Activated CD4-positive, CD25-positive, alpha-beta regulatory T cell treated with anti-CD3 and anti-CD28 coated beads, Interleukin-2, amount 50 U/mL, for 24 hours (primary cell): Measurements from ENCODE around the gene PTPRN2.
"Not testable (repeated sequence)": the region's sequence is repeated elsewhere in the genome, so short reads cannot be mapped to it uniquely, and the experiment has no call there.

ENCODE experiments used
- ATAC-seq, 2 donors: fragments of 150-1000 bp; cut with Tn5 transposase; one replicate each; pipeline ENCODE4 v1.10.0; 2021; ENCODE audit warnings: mild to moderate bottlenecking in 1 of 2, moderate library complexity in 1 of 2

Gene PTPRN2

DNA sequence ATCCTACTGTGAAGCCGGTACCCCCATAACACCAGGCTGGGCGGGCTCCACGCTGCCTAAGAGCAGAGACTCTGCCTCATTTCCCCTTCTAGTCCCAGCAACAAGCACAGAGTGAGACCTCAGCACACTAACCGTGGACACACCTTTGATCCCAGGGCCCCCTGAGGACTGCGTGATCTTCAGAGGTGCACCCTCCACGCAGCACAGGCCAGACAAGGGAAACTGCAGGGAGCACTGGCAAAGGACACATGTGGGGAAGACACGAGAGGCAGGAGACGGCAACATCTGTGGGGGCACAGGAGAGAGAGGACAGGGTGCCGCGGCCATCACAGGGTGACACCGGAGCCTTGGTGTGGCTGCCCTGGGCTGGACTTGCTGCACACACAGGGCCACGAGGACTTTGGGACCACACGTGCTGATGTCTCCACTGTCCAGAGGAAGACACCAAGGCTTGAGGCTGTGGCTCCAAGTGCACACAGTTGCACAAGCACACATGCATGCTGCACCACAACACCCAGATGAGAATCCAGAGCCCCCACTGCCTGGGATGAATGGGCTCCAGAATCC, 128.8 kb downstream of the PTPRN2 start:
- no peak for ATAC-seq

DNA sequence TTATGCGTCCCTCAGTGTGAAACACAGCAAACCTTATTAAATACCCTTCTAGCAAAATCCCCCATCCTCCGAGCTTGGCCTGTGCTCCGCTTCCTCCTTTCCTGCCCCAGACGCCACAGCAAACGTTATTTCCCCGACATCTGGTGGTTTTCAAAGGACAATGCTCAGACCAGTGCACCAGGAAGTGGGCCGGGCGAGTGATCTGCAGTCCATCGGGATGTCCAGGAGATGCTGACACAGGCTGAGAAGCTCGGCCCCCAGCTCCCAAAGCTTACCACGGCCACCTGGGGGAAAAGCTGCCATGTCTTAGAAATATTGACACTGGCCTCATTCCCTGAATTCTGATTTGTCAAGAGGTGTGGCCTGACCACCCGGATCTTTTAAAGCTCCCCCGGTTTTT, 129.5 kb downstream of the PTPRN2 start:
- no peak for ATAC-seq

DNA sequence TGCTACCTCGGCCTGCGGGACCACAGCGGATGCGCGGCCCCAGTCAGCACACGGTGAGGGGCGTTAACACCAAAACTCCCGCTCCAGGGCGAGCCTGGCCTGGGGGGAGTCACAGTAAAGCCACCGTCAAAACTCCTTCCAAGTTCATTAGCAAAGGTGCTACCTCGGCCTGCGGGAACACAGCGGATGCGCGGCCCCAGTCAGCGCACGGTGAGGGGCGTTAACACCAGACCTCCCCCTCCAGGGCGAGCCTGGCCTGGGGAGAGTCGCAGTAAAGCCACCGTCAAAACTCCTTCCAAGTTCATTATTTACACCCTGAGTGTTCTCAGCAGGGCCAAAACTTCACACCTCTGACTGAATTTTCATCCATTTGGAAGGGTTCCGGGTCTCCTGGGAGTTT, 130.0 kb downstream of the PTPRN2 start:
- not testable (repeated sequence) for ATAC-seq

- no peak for ATAC-seq
These were observed 133.0 kb downstream of the PTPRN2 start for GRCh38 chr7:158454631-158455030.

GRCh38 chr7:158453663-158454062, 134.0 kb downstream of the PTPRN2 start:
- ATAC-seq, result no peak

- no peak for ATAC-seq
These were observed 135.3 kb downstream of the PTPRN2 start for GRCh38 chr7:158452331-158452730.

GRCh38 chr7:158450476-158451124, 137.0 kb downstream of the PTPRN2 start:
- ATAC-seq, result no peak

DNA sequence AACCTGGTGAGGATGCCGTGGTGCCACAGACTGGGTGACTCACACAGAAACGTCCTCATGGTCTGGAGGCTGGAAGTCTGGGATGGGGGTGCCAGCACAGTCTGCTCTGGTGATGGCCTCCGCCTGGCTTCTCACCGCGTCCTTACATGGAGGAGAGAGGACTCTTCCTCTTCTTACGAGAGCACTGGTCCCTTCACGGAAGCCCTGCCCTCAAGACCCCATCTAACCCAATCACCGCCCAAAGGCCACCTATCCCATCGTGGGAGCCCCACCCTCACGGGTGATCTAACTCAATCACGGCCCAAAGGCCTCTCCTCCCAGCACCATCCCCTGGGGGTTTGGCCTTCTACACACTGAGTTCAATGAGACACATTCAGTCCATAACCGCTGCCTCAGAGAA, 137.7 kb downstream of the PTPRN2 start:
- no peak for ATAC-seq

DNA sequence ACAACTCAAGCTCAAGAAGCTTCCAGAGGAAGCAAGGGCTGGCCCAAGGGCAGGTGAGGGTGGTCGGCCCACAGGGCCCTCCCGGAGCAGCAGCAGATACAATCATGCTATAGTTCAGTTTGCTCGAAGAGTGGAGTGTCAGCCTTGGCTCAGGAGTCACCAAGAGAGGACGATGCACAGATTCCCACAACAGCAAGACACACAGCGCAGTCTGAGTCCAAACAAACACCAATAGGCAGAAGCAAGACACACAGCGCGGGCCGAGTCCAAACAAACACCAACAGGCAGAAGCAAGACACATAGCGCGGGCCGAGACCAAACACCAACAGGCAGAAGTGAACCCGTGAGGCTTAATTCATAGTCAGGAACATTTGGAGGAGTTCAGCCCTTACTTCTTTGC, 138.4 kb downstream of the PTPRN2 start:
- no peak for ATAC-seq

GRCh38 chr7:158448430-158449100, 139.1 kb downstream of the PTPRN2 start:
- no peak for ATAC-seq

DNA sequence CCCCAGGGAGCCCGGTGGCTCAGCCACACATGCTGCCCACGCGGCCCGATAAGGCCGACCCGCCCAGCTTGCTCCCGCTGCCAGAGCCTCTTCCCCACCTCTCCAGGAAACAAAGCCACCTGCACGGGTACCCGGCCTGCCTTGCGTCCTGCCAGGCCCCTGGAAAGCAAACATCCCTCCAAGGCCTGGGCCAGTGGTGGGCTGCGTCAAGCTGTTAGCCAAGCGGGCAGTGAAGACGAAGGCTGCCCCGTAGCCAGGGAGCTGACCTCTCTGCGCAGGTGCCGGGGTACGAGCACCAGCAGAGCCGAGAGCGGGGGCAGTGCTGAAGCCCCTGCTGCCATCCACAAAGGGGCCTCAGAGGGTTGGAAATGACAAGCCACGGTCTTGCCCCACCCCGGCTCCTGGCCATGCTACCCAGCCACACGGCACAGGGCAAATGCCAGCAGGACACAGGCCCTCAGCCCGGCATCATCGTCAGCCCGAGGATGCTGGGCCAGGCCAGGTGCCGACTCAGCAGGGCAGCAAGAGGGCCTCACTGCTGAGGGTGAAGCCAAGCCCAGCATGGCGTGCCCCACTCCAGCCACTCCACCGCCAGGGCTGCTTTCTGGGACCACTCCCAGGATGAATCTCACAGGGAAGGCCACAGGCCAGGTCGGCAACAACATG, 140.0 kb downstream of the PTPRN2 start:
- no peak for ATAC-seq

GRCh38 chr7:158447151-158447505, 140.5 kb downstream of the PTPRN2 start:
- ATAC-seq, result no peak

DNA sequence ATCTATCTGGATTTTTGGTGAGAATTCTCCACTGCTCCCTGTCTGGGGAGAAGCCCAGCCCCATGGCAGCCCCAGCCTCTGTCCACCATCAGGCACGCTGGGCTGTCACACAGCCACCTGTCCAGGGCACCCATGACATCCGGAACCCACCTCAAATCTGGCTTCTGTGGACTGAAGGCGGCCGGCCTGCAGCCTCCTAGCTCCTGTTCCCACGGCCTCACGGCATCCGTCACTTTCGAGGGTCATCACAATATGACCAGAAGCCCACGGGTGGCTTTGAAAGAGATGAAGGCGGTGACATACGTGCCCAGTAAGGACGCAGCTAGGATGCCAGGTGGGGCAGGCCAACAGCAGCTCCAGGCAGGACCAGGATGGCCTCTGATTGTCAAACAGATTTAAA, 140.9 kb downstream of the PTPRN2 start:
- ATAC-seq, result no peak

DNA sequence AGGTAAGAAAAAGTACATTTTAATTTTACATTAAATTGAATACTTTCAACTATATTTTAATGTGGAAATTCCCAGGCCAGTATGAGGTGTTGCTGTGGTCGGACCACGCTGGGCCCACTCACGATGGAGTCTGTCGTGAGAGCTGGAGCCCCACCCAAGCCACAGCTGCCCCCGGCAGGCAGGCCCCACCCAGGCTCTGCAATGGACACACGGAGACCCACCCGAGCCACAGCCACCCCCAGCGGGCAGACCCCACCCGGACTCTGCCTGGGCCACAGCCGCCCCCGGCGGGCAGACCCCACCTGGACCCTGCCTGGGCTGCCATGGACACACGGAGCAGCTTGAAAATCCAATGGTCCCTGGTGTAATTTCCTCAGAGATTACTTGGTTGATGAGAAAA, 141.3 kb downstream of the PTPRN2 start:
- ATAC-seq, result no peak

- no peak for ATAC-seq
These were observed 142.0 kb downstream of the PTPRN2 start for GRCh38 chr7:158445421-158446175.

- ATAC-seq, result no peak
These were observed 142.9 kb downstream of the PTPRN2 start for GRCh38 chr7:158444501-158445420.

DNA sequence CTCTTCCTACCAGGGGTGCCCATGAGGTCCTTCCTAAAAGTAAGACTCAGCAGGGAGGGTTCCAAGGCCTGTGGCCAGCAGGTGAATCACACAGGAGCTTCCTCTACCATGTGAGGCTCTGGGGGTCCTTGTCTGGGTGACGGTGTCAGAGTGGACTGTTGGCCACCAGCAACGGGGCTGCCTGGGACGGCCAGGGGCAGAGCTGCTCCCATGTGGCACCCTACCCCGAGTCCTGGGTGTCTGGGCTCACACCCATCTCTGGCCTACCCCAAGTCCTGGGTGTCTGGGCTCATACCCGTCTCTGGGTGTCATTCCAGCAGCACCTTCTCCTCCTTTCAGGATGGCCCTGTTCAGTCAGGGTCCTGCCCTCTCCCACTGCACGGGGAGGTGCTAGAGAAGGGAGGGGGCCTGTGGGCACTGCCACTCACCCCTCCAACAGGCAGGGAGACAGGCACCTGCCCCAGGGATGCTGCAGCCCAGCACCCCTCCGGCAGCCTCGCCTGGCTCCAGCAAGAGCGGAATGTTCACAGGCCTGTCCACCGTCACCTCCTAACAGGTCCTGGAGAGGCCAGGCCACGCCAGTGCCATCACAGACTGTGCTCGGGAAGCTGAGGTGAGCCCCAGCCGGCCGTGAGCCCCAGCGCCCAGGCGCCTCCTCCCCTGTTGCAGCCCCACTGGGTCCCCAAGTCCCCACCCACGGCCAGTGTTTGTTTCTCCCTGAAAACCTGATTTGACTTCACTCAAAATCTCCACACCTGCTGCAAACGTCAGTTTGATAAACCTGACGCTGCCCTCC, 143.7 kb downstream of the PTPRN2 start:
- no peak for ATAC-seq

DNA sequence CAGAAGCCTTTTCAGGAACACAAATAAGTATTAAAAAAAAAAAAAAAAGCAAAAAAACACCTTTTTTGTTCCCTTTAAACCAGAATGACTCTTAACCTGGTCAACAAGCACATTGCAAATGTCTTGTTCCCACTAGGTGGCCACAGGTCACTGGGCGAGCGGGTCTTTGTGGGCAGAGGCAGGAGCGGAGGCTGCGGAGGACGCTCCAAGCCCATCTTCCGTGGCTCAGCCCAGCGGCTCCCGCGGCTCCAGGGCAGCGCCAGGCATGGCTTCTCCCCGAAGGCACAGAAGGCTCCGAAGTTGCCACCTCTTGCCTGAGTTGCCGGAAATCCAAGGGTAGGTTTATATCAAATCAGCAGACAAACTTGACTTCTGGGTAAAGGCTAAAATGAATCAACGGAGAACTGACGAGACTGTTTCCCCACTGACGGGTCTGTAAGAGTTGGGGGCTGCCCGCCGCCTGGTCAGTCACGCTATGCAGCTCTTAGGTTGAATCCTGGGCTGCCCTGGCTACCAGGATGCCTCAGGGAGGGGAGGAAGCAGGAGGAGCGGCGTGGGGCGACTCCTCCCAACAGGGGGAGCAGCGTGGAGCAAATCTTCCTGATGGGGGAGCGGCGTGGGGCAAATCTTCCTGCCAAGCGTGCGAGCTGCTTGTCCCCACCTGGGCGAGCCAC, 144.5 kb downstream of the PTPRN2 start:
- no peak for ATAC-seq

DNA sequence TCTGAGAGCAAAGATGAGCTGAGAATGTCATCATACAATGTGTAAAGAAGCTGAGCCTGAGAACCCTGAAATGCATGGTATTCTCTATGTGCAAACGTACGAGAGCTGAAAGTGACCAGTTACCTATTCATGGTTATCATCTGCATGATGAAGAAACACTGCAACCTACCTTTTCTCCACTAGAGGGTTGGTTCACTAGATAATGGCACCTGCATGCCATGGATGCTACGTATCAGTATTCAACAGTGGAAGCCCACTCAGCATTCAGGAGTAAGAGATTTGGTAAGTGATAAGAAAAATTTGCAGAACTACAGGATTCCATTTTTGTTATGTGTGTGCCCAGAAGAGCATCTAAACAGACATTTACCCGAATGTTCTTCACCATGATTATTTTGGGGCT, 145.4 kb downstream of the PTPRN2 start:
- ATAC-seq, result no peak

DNA sequence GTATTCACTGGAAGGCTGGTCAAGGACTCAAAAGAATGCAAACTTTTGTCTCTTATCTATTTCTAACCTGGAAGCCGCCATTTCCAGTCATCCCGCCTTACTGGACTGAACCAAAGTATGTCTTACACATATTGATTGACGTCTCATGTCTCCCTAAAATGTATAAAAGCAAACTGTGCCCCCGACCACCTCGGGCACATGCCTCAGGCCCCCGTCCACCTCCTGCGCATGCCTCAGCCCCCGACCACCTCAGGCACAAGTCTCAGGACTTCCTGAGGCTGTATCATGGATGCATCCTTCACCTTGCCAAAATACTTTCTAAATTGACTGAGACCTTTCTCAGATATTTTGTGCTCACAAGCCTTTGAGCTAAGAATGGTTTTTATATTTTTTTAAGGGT, 148.6 kb downstream of the PTPRN2 start:
- no peak for ATAC-seq
